Right lobe of liver (tissue), 6 donors: ENCODE results near the gene SPECC1L. TPM values are rescaled to one million over a fixed set of nuclear protein-coding genes. Genes with fewer than 3 reads are reported as not detected.

Experiments
- ATAC-seq, 4 donors: fragments of 200-7000 bp; cut with Tn5 transposase; one replicate each; pipeline ENCODE4 v1.9.1; 2020; ENCODE audit warnings: mild to moderate bottlenecking in 4 of 4, moderate library complexity in 4 of 4
- DNase-seq, 3 donors: peaks; one replicate each; pipeline ENCODE4 v3.0.0-alpha.2; 2020
- H3K27ac ChIP-seq, 3 donors: fragments of 200-600 bp; one replicate each; pipeline ENCODE4 v1.8.0; 2022
- H3K27me3 ChIP-seq, 2 donors: fragments of 200-600 bp; one replicate each; pipeline ENCODE4 v1.8.0; 2022
- H3K36me3 ChIP-seq, 4 donors: fragments of 200-600 bp; sonication (generic) in 1 of 4; one replicate each; pipeline versions ENCODE4 v1.5.1 to v1.8.0; 2017 to 2022; ENCODE audit warnings: control low read depth in 1 of 4
- H3K4me1 ChIP-seq, 4 donors: fragments of 200-600 bp; sonication (generic) in 1 of 4; one replicate each; pipeline versions ENCODE4 v1.5.1 to v1.8.0; 2017 to 2022; ENCODE audit warnings: control low read depth in 1 of 4
- H3K4me3 ChIP-seq, 3 donors: fragments of 200-600 bp; one replicate each; pipeline ENCODE4 v1.8.0; 2022
- H3K9me3 ChIP-seq, 4 donors: fragments of 200-600 bp; sonication (generic) in 1 of 4; one replicate each; pipeline versions ENCODE4 v1.5.1 to v1.8.0; 2017 to 2022; ENCODE audit warnings: control low read depth in 1 of 4
- CTCF ChIP-seq, 4 donors: fragments of 200-600 bp in 3 of 4; fragments of 450-650 bp in 1 of 4; IDR thresholded peaks; one replicate each; pipeline versions ENCODE4 v1.5.1 to v1.8.0; 2016 to 2022; ENCODE audit warnings: antibody characterized with exemption in 4 of 4, mild to moderate bottlenecking in 2 of 4
- POLR2A ChIP-seq: fragments of 450-650 bp; IDR thresholded peaks from one replicate; pipeline ENCODE4 v1.6.1; 2017; ENCODE audit warnings: antibody characterized with exemption, mild to moderate bottlenecking
- WGBS: methylation state at CpG from one replicate; pipeline ENCODE4 v1.1.6; 2018; ENCODE audit warnings: low coverage, low lambda C conversion rate; ENCODE audit not compliant: insufficient coverage; ENCODE audit errors: missing lambda C conversion rate; 5-methylcytosine and 5-hydroxymethylcytosine counted together
- intact Hi-C, 2 donors: fragments of 100-400 bp; cut with DNase I; formaldehyde crosslinking; loops; one replicate each; pipeline versions ENCODE4 v1.11.2 to v1.14.1; 2022
- total RNA-seq, 6 experiments: library from RNA; depleted of rRNA in 2 of 6; stranded (reverse); fragments of >200 nt in 2 of 6; fragmentation: NEBNext Ultra II Directional in 3 of 6; extraction: Animal tissue kit (Norgen Biotek cat#: 25700) in 3 of 6; gene quantifications; one replicate each; pipeline versions ENCODE4 v1.1.0 to v1.2.4, GENCODE V29; 2016 to 2023
- donor health status: DM: no; HTN: yes; CAD: no.
- donor health status: DM: no; HTN: no; CAD: no.
- donor health status: DM: no; HTN: no; CAD: no.
- donor health status: DM: no; HTN: yes; CAD: no.
- donor health status: DM: no; HTN: yes; CAD: no.

Gene SPECC1L
- total RNA-seq, 6 experiments from 2014 or later: 16.3 to 26.4 (median 24.2) TPM

- Histone ChIP-seq H3K36me3 (peaks cover 0 to 20% (median 2%) of the 10 kb centered on the region in 4 donors), H3K27me3 (no peaks in the 10 kb centered on the region), H3K9me3 (no peaks in the 10 kb centered on the region), H3K4me3 (no peak overlapping the region), H3K27ac (no peak overlapping the region), H3K4me1 (no peaks in the 10 kb centered on the region)
- TF ChIP-seq POLR2A: no peak
- TF ChIP-seq CTCF (IDR thresholded peaks at IDR 0.05): no peak
- intact Hi-C loops: no loop called here
- ATAC-seq (no peak), DNase-seq (peak in 1 of 3 donors; percentile 39)
Observed at GRCh38 chr22:24443668-24444067, 173.0 kb downstream of the SPECC1L start.

GRCh38 chr22:24444251-24444650 lies 173.6 kb downstream of the SPECC1L start:
- H3K27ac ChIP-seq: no peak overlapping the region
- WGBS: no CpG with 5 or more reads among the region's 3 CpGs

GRCh38 chr22:24444729-24445466 lies 174.3 kb downstream of the SPECC1L start:
- H3K27ac ChIP-seq: no peak overlapping the region
- H3K4me3 ChIP-seq: no peak overlapping the region
- no peaks in the 10 kb centered on the region for H3K4me1 ChIP-seq
- peak in 1 of 3 donors; percentile 42 for DNase-seq
- peaks cover 0 to 19% (median 2%) of the 10 kb centered on the region in 4 donors for H3K36me3 ChIP-seq
- no peaks in the 10 kb centered on the region for H3K27me3 ChIP-seq
- WGBS: 92% methylated on average over 2 of the region's 12 CpGs
- no peaks in the 10 kb centered on the region for H3K9me3 ChIP-seq
- TF ChIP-seq CTCF (IDR thresholded peaks at IDR 0.05) (no peak), POLR2A (no peak)
- intact Hi-C loops: no loop called here
- no peak for ATAC-seq

More at GRCh38 chr22:24444251-24444650, 173.6 kb downstream of the SPECC1L start:
- H3K9me3 ChIP-seq: no peaks in the 10 kb centered on the region
- peaks cover 0 to 19% (median 2%) of the 10 kb centered on the region in 4 donors for H3K36me3 ChIP-seq
- TF ChIP-seq POLR2A (no peak), CTCF (IDR thresholded peaks at IDR 0.05) (no peak)
- no peak for ATAC-seq
- H3K27me3 ChIP-seq: no peaks in the 10 kb centered on the region
- no peaks in the 10 kb centered on the region for H3K4me1 ChIP-seq
- no peak overlapping the region for H3K4me3 ChIP-seq
- peak in 1 of 3 donors; percentile 33 for DNase-seq
- intact Hi-C loops: no loop called here

- no peak overlapping the region for H3K4me3 ChIP-seq
- peak in 1 of 3 donors; percentile 46 for DNase-seq
- peaks cover 0 to 16% (median 2%) of the 10 kb centered on the region in 4 donors for H3K36me3 ChIP-seq
- H3K27me3 ChIP-seq: no peaks in the 10 kb centered on the region
- H3K4me1 ChIP-seq: peaks cover 0 to 3% (median 0%) of the 10 kb centered on the region in 4 donors
- 66% methylated on average over 5 of the region's 11 CpGs for WGBS
- H3K9me3 ChIP-seq: no peaks in the 10 kb centered on the region
- no peak overlapping the region for H3K27ac ChIP-seq
- no peak for ATAC-seq
- TF ChIP-seq CTCF (IDR thresholded peaks at IDR 0.05): no peak
- intact Hi-C loops: no loop called here
Observed at GRCh38 chr22:24445481-24446259, 175.0 kb downstream of the SPECC1L start.
